WTC11 (cell line): ENCODE results near the gene ZNHIT2. TPM values are rescaled to one million over a fixed set of nuclear protein-coding genes. Genes with fewer than 3 reads are reported as not detected.

Experiments used
- ATAC-seq: fragments of 200-7000 bp; cut with Tn5 transposase; 2 replicates; pipeline ENCODE4 v1.10.0; 2021; ENCODE audit warnings: mild to moderate bottlenecking, moderate library complexity
- CTCF ChIA-PET: fragments of 300-600 bp; sonication (Branson Sonifier 250); formaldehyde crosslinking; loops from one replicate; lab custom pipeline; 2021; ENCODE audit warnings: antibody characterized with exemption; lab: Charles Lee
- POLR2A ChIA-PET: fragments of 350-600 bp; sonication (Branson Sonifier 250); formaldehyde crosslinking; loops from one replicate; lab custom pipeline; 2021; ENCODE audit warnings: antibody characterized with exemption; lab: Charles Lee
- DNase-seq: peaks from one replicate; pipeline ENCODE4 v3.0.0; 2021; ENCODE audit warnings: low spot score
- H3K27ac Mint-ChIP-seq: 2 replicates; pipeline ENCODE4 v1.8.0; 2021; ENCODE audit warnings: mixed read lengths
- H3K27me3 Mint-ChIP-seq: 2 replicates; pipeline ENCODE4 v1.8.0; 2021; ENCODE audit warnings: low read depth, mild to moderate bottlenecking, moderate library complexity, mixed read lengths
- H3K36me3 Mint-ChIP-seq: 2 replicates; pipeline ENCODE4 v1.8.0; 2021; ENCODE audit warnings: mixed read lengths
- H3K4me1 Mint-ChIP-seq: 2 replicates; pipeline ENCODE4 v1.8.0; 2022; ENCODE audit warnings: mixed read lengths
- H3K4me3 Mint-ChIP-seq: 2 replicates; pipeline ENCODE4 v1.8.0; 2021; ENCODE audit warnings: mild to moderate bottlenecking, moderate library complexity, mixed read lengths
- H3K9me3 Mint-ChIP-seq: 2 replicates; pipeline ENCODE4 v1.8.0; 2021; ENCODE audit warnings: mixed read lengths
- CREM ChIP-seq: sonication (generic); formaldehyde crosslinking; IDR thresholded peaks from 2 replicates; pipeline ENCODE4 v1.8.1; 2022; ENCODE audit warnings: mild to moderate bottlenecking, missing genetic modification reagents, moderate library complexity
- ETV6 ChIP-seq: sonication (generic); formaldehyde crosslinking; IDR thresholded peaks from 2 replicates; pipeline ENCODE4 v1.8.1; 2022; ENCODE audit warnings: mild to moderate bottlenecking, missing genetic modification reagents
- FOXJ3 ChIP-seq: sonication (generic); formaldehyde crosslinking; IDR thresholded peaks from 2 replicates; pipeline ENCODE4 v1.9.0; 2021; ENCODE audit warnings: missing genetic modification reagents, mild to moderate bottlenecking, borderline replicate concordance
- GTF2I ChIP-seq: fragments of 250-450 bp; sonication (Bioruptor Pico); conservative IDR thresholded peaks from 2 replicates; pipeline ENCODE4 v1.4.0; 2021; ENCODE audit warnings: mild to moderate bottlenecking
- HMGA2 ChIP-seq: fragments of 250-450 bp; sonication (Bioruptor Pico); IDR thresholded peaks from 2 replicates; pipeline ENCODE4 v1.4.0; 2021; ENCODE audit warnings: mild to moderate bottlenecking, moderate library complexity
- JUN ChIP-seq: sonication (generic); formaldehyde crosslinking; IDR thresholded peaks from 2 replicates; pipeline ENCODE4 v1.8.0; 2023; ENCODE audit warnings: mild to moderate bottlenecking, missing genetic modification reagents
- KAT7 ChIP-seq: sonication (generic); formaldehyde crosslinking; IDR thresholded peaks from 2 replicates; pipeline ENCODE4 v1.8.1; 2023; ENCODE audit warnings: missing genetic modification reagents, mild to moderate bottlenecking, borderline replicate concordance
- NR1H2 ChIP-seq: sonication (generic); formaldehyde crosslinking; IDR thresholded peaks from 2 replicates; pipeline ENCODE4 v1.9.0; 2021; ENCODE audit warnings: mild to moderate bottlenecking, moderate library complexity, missing genetic modification reagents
- SP1 ChIP-seq: sonication (generic); formaldehyde crosslinking; conservative IDR thresholded peaks from 2 replicates; pipeline ENCODE4 v1.8.1; 2022; ENCODE audit warnings: missing genetic modification reagents
- ZNF232 ChIP-seq: sonication (generic); formaldehyde crosslinking; IDR thresholded peaks from 2 replicates; pipeline ENCODE4 v1.8.0; 2022; ENCODE audit warnings: mild to moderate bottlenecking, missing genetic modification reagents
- total RNA-seq: library from RNA; stranded (reverse); gene quantifications from 3 replicates; pipeline ENCODE4 v1.2.3, GENCODE V29; 2021
- TF ChIP-seq, protein P1 (sequence below): sonication (generic); formaldehyde crosslinking; IDR thresholded peaks from 2 replicates; pipeline ENCODE4 v1.8.1; 2023; ENCODE audit warnings: mild to moderate bottlenecking, missing genetic modification reagents, borderline replicate concordance
- TF ChIP-seq, protein P2 (sequence below): sonication (generic); formaldehyde crosslinking; IDR thresholded peaks from 2 replicates; pipeline ENCODE4 v1.8.0; 2023; ENCODE audit warnings: mild to moderate bottlenecking, missing genetic modification reagents
- TF ChIP-seq, protein P3 (sequence below): fragments of 250-450 bp; sonication (Bioruptor Pico); IDR thresholded peaks from 2 replicates; pipeline ENCODE4 v1.9.0; 2021; ENCODE audit warnings: mild to moderate bottlenecking
- TF ChIP-seq, protein P4 (sequence below): sonication (generic); formaldehyde crosslinking; IDR thresholded peaks from 2 replicates; pipeline ENCODE4 v1.8.0; 2022; ENCODE audit warnings: mild to moderate bottlenecking, missing genetic modification reagents
- TF ChIP-seq, protein P5 (sequence below): sonication (generic); formaldehyde crosslinking; IDR thresholded peaks from 2 replicates; pipeline ENCODE4 v1.8.0; 2022; ENCODE audit warnings: mild to moderate bottlenecking, missing genetic modification reagents
- TF ChIP-seq, protein P6 (sequence below): fragments of 250-450 bp; sonication (Bioruptor Pico); IDR thresholded peaks from 2 replicates; pipeline ENCODE4 v1.9.0; 2021; ENCODE audit warnings: mild to moderate bottlenecking
- TF ChIP-seq, protein P7 (sequence below): sonication (generic); formaldehyde crosslinking; conservative IDR thresholded peaks from 2 replicates; pipeline ENCODE4 v1.8.1; 2023; ENCODE audit warnings: mild to moderate bottlenecking, low read depth, missing genetic modification reagents, moderate library complexity

Gene ZNHIT2
- total RNA-seq, 1 experiment from 2014 or later, result 16.7 TPM

DNA sequence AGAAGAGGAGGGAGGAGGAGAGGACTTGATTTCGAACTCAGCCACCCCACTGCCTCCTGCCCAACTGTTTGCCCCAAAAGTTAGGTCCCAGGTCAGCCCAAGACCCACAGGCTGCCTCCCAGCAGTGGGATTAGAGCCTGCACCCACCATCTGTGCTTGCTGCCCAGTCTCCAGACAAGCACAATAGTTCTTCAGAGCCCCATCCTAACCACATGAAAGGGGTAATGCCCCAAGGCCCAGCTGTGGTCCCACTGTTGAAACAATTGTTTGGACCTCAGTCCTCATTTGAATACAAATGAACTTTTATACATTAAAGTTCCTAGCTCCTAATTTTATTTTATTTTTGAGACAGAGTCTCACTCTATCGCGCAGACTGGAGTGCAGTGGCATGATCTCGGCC lies 26.9 kb downstream of the ZNHIT2 start:
- no peak for DNase-seq
- POLR2A ChIA-PET, result no interaction called here
- Mint-ChIP-seq H3K4me1 (peaks cover under 1% of the 10 kb centered on the region), H3K27ac (no peak overlapping the region), H3K27me3 (no peaks in the 10 kb centered on the region)
- no peak for TF ChIP-seq ZNF232 (CRISPR knock-in tag)
- no peak for TF ChIP-seq HMGA2 (CRISPR knock-in tag)
- TF ChIP-seq, all 79 proteins: peak for 0
- Mint-ChIP-seq H3K36me3 (peaks cover 2% of the 10 kb centered on the region), H3K9me3 (no peaks in the 10 kb centered on the region), H3K4me3 (no peak overlapping the region)
- CTCF ChIA-PET, result interaction anchor here (0.6 to 2.7 kb wide), 4 partner anchors 20 to 242 kb away, joined by 6 to 11 read pairs (median 7); partner anchors contain the start of gene ARL2
- no peak for ATAC-seq

DNA sequence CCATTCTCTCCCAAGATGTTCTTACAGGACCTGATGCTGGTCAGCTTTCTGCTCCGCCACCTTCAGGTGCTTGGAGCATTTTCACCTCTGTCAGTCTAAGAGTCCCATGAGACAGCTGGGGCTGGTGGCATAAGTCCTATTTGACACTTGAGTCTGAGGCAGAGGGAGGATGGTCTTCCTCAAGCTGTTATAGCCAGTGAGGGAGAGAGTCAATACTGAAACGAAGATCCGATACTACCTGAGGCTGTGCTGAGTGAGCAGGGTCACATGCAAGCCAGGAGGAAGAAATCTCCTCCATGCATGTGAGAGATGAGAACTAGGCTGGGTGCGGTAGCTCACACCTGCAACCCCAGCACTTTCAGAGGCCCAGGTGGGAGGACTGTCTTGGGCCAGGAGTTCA lies 27.9 kb downstream of the ZNHIT2 start:
- POLR2A ChIA-PET, result interaction anchor here (0.6 kb wide), 1 partner anchor 60 kb away, joined by 3 read pairs; no protein-coding TSS in a partner anchor
- CTCF ChIA-PET, result interaction anchor here (1.4 to 2.7 kb wide), 4 partner anchors 12 to 241 kb away, joined by 4 to 11 read pairs (median 7); partner anchors contain the start of gene ARL2
- no peak overlapping the region for H3K4me3 Mint-ChIP-seq
- TF ChIP-seq, protein P1, sequence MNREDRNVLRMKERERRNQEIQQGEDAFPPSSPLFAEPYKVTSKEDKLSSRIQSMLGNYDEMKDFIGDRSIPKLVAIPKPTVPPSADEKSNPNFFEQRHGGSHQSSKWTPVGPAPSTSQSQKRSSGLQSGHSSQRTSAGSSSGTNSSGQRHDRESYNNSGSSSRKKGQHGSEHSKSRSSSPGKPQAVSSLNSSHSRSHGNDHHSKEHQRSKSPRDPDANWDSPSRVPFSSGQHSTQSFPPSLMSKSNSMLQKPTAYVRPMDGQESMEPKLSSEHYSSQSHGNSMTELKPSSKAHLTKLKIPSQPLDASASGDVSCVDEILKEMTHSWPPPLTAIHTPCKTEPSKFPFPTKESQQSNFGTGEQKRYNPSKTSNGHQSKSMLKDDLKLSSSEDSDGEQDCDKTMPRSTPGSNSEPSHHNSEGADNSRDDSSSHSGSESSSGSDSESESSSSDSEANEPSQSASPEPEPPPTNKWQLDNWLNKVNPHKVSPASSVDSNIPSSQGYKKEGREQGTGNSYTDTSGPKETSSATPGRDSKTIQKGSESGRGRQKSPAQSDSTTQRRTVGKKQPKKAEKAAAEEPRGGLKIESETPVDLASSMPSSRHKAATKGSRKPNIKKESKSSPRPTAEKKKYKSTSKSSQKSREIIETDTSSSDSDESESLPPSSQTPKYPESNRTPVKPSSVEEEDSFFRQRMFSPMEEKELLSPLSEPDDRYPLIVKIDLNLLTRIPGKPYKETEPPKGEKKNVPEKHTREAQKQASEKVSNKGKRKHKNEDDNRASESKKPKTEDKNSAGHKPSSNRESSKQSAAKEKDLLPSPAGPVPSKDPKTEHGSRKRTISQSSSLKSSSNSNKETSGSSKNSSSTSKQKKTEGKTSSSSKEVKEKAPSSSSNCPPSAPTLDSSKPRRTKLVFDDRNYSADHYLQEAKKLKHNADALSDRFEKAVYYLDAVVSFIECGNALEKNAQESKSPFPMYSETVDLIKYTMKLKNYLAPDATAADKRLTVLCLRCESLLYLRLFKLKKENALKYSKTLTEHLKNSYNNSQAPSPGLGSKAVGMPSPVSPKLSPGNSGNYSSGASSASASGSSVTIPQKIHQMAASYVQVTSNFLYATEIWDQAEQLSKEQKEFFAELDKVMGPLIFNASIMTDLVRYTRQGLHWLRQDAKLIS (CRISPR knock-in tag), result no peak
- no peak for TF ChIP-seq FOXJ3 (CRISPR knock-in tag)
- TF ChIP-seq, protein P2, sequence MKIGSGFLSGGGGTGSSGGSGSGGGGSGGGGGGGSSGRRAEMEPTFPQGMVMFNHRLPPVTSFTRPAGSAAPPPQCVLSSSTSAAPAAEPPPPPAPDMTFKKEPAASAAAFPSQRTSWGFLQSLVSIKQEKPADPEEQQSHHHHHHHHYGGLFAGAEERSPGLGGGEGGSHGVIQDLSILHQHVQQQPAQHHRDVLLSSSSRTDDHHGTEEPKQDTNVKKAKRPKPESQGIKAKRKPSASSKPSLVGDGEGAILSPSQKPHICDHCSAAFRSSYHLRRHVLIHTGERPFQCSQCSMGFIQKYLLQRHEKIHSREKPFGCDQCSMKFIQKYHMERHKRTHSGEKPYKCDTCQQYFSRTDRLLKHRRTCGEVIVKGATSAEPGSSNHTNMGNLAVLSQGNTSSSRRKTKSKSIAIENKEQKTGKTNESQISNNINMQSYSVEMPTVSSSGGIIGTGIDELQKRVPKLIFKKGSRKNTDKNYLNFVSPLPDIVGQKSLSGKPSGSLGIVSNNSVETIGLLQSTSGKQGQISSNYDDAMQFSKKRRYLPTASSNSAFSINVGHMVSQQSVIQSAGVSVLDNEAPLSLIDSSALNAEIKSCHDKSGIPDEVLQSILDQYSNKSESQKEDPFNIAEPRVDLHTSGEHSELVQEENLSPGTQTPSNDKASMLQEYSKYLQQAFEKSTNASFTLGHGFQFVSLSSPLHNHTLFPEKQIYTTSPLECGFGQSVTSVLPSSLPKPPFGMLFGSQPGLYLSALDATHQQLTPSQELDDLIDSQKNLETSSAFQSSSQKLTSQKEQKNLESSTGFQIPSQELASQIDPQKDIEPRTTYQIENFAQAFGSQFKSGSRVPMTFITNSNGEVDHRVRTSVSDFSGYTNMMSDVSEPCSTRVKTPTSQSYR (CRISPR knock-in tag), result no peak
- TF ChIP-seq, protein P3, sequence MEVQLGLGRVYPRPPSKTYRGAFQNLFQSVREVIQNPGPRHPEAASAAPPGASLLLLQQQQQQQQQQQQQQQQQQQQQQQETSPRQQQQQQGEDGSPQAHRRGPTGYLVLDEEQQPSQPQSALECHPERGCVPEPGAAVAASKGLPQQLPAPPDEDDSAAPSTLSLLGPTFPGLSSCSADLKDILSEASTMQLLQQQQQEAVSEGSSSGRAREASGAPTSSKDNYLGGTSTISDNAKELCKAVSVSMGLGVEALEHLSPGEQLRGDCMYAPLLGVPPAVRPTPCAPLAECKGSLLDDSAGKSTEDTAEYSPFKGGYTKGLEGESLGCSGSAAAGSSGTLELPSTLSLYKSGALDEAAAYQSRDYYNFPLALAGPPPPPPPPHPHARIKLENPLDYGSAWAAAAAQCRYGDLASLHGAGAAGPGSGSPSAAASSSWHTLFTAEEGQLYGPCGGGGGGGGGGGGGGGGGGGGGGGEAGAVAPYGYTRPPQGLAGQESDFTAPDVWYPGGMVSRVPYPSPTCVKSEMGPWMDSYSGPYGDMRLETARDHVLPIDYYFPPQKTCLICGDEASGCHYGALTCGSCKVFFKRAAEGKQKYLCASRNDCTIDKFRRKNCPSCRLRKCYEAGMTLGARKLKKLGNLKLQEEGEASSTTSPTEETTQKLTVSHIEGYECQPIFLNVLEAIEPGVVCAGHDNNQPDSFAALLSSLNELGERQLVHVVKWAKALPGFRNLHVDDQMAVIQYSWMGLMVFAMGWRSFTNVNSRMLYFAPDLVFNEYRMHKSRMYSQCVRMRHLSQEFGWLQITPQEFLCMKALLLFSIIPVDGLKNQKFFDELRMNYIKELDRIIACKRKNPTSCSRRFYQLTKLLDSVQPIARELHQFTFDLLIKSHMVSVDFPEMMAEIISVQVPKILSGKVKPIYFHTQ (CRISPR knock-in tag), result no peak
- no peak for TF ChIP-seq NR1H2 (CRISPR knock-in tag)
- TF ChIP-seq ZNF232 (CRISPR knock-in tag), result no peak
- no peak for TF ChIP-seq KAT7 (CRISPR knock-in tag)
- no peak for TF ChIP-seq SP1 (CRISPR knock-in tag)
- TF ChIP-seq, protein P4, sequence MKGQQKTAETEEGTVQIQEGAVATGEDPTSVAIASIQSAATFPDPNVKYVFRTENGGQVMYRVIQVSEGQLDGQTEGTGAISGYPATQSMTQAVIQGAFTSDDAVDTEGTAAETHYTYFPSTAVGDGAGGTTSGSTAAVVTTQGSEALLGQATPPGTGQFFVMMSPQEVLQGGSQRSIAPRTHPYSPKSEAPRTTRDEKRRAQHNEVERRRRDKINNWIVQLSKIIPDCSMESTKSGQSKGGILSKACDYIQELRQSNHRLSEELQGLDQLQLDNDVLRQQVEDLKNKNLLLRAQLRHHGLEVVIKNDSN (CRISPR knock-in tag), result no peak
- TF ChIP-seq, protein P5, sequence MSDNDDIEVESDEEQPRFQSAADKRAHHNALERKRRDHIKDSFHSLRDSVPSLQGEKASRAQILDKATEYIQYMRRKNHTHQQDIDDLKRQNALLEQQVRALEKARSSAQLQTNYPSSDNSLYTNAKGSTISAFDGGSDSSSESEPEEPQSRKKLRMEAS, result no peak
- TF ChIP-seq, protein P6, sequence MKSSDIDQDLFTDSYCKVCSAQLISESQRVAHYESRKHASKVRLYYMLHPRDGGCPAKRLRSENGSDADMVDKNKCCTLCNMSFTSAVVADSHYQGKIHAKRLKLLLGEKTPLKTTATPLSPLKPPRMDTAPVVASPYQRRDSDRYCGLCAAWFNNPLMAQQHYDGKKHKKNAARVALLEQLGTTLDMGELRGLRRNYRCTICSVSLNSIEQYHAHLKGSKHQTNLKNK (CRISPR knock-in tag), result no peak
- TF ChIP-seq CREM (CRISPR knock-in tag), result no peak
- TF ChIP-seq GTF2I (CRISPR knock-in tag), result no peak
- no peak for TF ChIP-seq ETV6 (CRISPR knock-in tag)
- TF ChIP-seq, protein P7, sequence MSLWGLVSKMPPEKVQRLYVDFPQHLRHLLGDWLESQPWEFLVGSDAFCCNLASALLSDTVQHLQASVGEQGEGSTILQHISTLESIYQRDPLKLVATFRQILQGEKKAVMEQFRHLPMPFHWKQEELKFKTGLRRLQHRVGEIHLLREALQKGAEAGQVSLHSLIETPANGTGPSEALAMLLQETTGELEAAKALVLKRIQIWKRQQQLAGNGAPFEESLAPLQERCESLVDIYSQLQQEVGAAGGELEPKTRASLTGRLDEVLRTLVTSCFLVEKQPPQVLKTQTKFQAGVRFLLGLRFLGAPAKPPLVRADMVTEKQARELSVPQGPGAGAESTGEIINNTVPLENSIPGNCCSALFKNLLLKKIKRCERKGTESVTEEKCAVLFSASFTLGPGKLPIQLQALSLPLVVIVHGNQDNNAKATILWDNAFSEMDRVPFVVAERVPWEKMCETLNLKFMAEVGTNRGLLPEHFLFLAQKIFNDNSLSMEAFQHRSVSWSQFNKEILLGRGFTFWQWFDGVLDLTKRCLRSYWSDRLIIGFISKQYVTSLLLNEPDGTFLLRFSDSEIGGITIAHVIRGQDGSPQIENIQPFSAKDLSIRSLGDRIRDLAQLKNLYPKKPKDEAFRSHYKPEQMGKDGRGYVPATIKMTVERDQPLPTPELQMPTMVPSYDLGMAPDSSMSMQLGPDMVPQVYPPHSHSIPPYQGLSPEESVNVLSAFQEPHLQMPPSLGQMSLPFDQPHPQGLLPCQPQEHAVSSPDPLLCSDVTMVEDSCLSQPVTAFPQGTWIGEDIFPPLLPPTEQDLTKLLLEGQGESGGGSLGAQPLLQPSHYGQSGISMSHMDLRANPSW (CRISPR knock-in tag), result no peak
- no peak for TF ChIP-seq JUN

More for the DNA sequence above, 27.9 kb downstream of the ZNHIT2 start:
- H3K27me3 Mint-ChIP-seq, result no peaks in the 10 kb centered on the region
- H3K27ac Mint-ChIP-seq, result no peak overlapping the region
- H3K9me3 Mint-ChIP-seq, result no peaks in the 10 kb centered on the region
- H3K36me3 Mint-ChIP-seq, result peaks cover 3% of the 10 kb centered on the region
- DNase-seq (no peak), ATAC-seq (no peak)
- H3K4me1 Mint-ChIP-seq, result 0 out of 2 replicates have a peak, but pooled peaks cover 4% of the 10 kb centered on the region
